Tibial nerve (tissue), 4 donors: ENCODE data around the gene TSPAN15. TPM values are rescaled to one million over a fixed set of nuclear protein-coding genes. Genes with fewer than 3 reads are reported as not detected.

Source experiments
- DNase-seq, 2 donors: peaks; one replicate each; pipeline ENCODE4 v3.0.0-alpha.2; 2019; ENCODE audit warnings: low spot score in 2 of 2
- H3K27ac ChIP-seq, 4 donors: fragments of 200-600 bp; sonication (generic) in 3 of 4; one replicate each; pipeline ENCODE4 v1.5.1; 2017 to 2019; ENCODE audit warnings: mild to moderate bottlenecking in 1 of 4
- H3K27me3 ChIP-seq, 2 donors: fragments of 200-600 bp; sonication (generic) in 1 of 2; one replicate each; pipeline versions ENCODE4 v1.5.1 to v1.6.0; 2017 to 2019
- H3K36me3 ChIP-seq, 3 donors: fragments of 200-600 bp; sonication (generic); one replicate each; pipeline ENCODE4 v1.5.1; 2018 to 2019
- H3K4me1 ChIP-seq, 4 donors: fragments of 200-600 bp; sonication (generic) in 3 of 4; one replicate each; pipeline ENCODE4 v1.5.1; 2017 to 2019
- H3K4me3 ChIP-seq, 4 donors: fragments of 200-600 bp; sonication (generic) in 3 of 4; one replicate each; pipeline ENCODE4 v1.5.1; 2017 to 2019; ENCODE audit warnings: mild to moderate bottlenecking in 1 of 4, moderate library complexity in 1 of 4
- H3K9me3 ChIP-seq, 4 donors: fragments of 200-600 bp; sonication (generic) in 3 of 4; one replicate each; pipeline ENCODE4 v1.5.1; 2017 to 2019
- EP300 ChIP-seq, 2 donors: sonication (generic); formaldehyde crosslinking; IDR thresholded peaks; one replicate each; pipeline ENCODE4 v1.6.1; 2017; ENCODE audit warnings: antibody characterized with exemption in 2 of 2, mild to moderate bottlenecking in 1 of 2
- POLR2A ChIP-seq, 2 donors: fragments of 450-650 bp; IDR thresholded peaks; one replicate each; pipeline ENCODE4 v1.6.1; 2017; ENCODE audit warnings: antibody characterized with exemption in 2 of 2, mild to moderate bottlenecking in 2 of 2, moderate library complexity in 2 of 2
- WGBS, 2 donors: methylation state at CpG; one replicate each; pipeline ENCODE4 v1.1.5; 2018; 5-methylcytosine and 5-hydroxymethylcytosine counted together
- total RNA-seq, 4 donors: library from RNA; depleted of rRNA; stranded (reverse); fragments of >200 nt; gene quantifications; one replicate each; pipeline ENCODE4 v1.1.0, GENCODE V29; 2016
- TF ChIP-seq, protein P1 (sequence below), 5 experiments: fragments of 200-600 bp in 3 of 5; fragments of 450-650 bp in 2 of 5; sonication (generic) in 3 of 5; IDR thresholded peaks; one replicate each; pipeline ENCODE4 v1.5.1; 2016 to 2019; ENCODE audit warnings: antibody characterized with exemption in 5 of 5, mild to moderate bottlenecking in 3 of 5, moderate library complexity in 2 of 5

Gene TSPAN15
- total RNA-seq, 4 donors from 2014 or later, result 46.9 to 117 (median 92.7) TPM

DNA sequence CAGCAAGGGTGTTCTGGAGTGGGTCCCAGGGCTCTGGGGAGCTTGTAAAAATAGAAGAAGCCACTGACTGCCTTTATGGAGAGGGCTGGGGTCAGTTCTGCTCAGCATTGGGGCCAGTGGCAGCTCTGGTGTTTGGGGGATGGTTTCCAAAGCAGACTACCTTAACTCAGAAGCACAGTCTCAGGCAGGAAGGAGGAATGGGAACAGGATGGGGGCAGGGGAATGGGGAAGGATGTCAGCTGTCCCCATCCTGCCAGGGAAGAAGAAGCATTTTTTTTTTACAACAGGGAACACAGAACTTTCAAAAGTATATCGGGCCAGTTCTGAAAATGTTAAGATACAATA is 28.8 kb downstream of the TSPAN15 start:
- peaks cover 0 to 95% (median 55%) of the 10 kb centered on the region in 4 donors for H3K4me1 ChIP-seq
- peak overlapping the region; percentile 55 to 89 (median 67) for H3K27ac ChIP-seq
- DNase-seq, result no peak

DNA sequence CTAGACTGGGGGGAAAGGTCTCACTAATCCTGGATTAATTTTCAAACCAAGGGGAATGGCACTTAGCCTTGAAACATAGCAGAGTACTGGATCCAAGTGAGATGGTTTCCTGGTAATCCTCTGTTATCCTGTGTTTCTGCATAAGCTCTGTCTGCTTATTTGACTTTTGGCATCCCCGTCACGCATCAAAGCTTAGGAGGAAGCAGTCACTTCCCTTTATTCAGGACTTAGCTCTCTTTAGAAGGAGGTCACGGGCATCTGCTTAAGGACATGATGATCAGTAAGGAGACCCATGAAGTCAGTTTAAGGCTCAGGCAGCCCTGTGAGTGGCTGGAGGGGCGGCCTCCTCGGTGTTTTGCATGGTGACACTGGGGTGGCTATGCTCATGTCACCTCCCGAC is 30.0 kb downstream of the TSPAN15 start:
- TF ChIP-seq EP300 (IDR thresholded peaks at IDR 0.05), result peak in 1 of 2 donors; percentile 57
- TF ChIP-seq, protein P1, sequence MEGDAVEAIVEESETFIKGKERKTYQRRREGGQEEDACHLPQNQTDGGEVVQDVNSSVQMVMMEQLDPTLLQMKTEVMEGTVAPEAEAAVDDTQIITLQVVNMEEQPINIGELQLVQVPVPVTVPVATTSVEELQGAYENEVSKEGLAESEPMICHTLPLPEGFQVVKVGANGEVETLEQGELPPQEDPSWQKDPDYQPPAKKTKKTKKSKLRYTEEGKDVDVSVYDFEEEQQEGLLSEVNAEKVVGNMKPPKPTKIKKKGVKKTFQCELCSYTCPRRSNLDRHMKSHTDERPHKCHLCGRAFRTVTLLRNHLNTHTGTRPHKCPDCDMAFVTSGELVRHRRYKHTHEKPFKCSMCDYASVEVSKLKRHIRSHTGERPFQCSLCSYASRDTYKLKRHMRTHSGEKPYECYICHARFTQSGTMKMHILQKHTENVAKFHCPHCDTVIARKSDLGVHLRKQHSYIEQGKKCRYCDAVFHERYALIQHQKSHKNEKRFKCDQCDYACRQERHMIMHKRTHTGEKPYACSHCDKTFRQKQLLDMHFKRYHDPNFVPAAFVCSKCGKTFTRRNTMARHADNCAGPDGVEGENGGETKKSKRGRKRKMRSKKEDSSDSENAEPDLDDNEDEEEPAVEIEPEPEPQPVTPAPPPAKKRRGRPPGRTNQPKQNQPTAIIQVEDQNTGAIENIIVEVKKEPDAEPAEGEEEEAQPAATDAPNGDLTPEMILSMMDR (IDR thresholded peaks at IDR 0.05), result no peak
- peak overlapping the region in 3 of 4 donors; percentile 55 to 89 (median 72) for H3K27ac ChIP-seq
- H3K4me1 ChIP-seq, result peaks cover 0 to 96% (median 47%) of the 10 kb centered on the region in 4 donors
- no peaks in the 10 kb centered on the region for H3K36me3 ChIP-seq
- WGBS, 2 donors, result 76 to 84% methylated on average over 6 of the region's 6 CpGs
- DNase-seq, result no peak
- H3K9me3 ChIP-seq, result no peaks in the 10 kb centered on the region
- no peak overlapping the region for H3K4me3 ChIP-seq
- no peaks in the 10 kb centered on the region for H3K27me3 ChIP-seq

More for the DNA sequence above, 28.8 kb downstream of the TSPAN15 start:
- 29 to 42% methylated on average over 1 of the region's 1 CpG for whole genome bisulfite sequencing, 2 donors
- Histone ChIP-seq H3K9me3 (no peaks in the 10 kb centered on the region), H3K4me3 (no peak overlapping the region), H3K36me3 (no peaks in the 10 kb centered on the region), H3K27me3 (no peaks in the 10 kb centered on the region)
- TF ChIP-seq POLR2A (IDR thresholded peaks at IDR 0.05) (no peak), EP300 (IDR thresholded peaks at IDR 0.05) (peak in 1 of 2 donors; percentile 49)

DNA sequence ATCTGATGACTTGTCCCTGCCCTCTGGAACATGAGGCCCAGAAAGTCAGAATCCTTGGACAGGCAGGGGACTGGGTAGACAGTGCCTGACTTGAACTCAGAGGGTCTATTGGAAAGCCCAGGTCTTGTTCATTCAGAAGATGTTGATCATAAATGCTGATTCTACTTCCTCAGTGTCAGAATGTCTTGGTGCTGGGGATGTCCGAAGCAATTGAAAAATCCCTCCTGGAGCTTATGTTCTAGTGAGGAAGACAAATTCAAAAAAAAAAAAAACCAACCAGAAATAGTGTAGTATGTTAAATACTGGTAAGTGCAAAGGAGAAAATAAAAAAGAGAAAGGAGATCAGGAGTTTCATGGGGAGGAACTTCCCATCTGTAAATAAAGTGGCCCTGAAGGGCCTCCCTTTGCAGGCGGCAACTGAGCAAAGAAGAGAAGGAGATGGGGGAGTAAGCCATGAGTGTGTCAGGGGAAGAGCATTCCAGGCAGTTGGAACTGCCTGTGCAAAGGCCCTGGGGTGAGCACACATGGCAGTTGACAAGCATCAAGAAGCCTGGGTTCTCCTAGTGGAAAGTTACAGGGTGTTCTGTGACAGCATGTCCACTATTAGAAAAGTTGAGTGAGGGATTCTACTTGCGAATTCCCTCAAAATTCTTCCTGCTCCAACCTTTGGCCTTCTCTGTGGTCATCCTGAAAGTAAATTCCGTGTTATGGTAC is 30.7 kb downstream of the TSPAN15 start:
- Histone ChIP-seq H3K27ac (peak overlapping the region in 3 of 4 donors; percentile 55 to 89 (median 72)), H3K4me3 (no peak overlapping the region), H3K36me3 (no peaks in the 10 kb centered on the region), H3K9me3 (no peaks in the 10 kb centered on the region), H3K27me3 (no peaks in the 10 kb centered on the region), H3K4me1 (peaks cover 0 to 99% (median 54%) of the 10 kb centered on the region in 4 donors)
- WGBS, 2 donors, result 85 to 87% methylated on average over 4 of the region's 4 CpGs
- DNase-seq, result no peak
- TF ChIP-seq, protein P1 (IDR thresholded peaks at IDR 0.05), result no peak
- TF ChIP-seq POLR2A (IDR thresholded peaks at IDR 0.05), result no peak
- no peak for TF ChIP-seq EP300 (IDR thresholded peaks at IDR 0.05)

DNA sequence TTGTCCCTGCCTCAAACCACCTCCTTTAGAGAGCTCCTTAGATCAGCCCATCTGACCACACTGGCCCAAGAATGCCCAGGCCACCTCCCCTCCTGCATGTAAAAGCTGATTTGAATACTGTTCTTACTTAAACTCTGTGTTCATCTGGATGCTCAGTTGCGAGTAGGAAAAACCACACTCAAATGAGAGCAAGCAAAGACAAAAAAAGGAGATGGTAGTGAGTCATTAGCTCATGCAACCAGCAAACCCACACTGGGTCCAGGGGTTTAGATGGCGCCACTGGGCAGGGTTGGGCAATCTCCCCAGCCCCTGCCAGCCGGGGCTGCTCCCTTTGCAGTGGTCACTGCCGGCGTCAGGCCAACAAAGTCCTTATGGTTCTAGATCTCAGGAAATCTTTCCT is 32.7 kb downstream of the TSPAN15 start:
- TF ChIP-seq EP300 (IDR thresholded peaks at IDR 0.05) (no peak), POLR2A (IDR thresholded peaks at IDR 0.05) (no peak)
- TF ChIP-seq, protein P1 (IDR thresholded peaks at IDR 0.05), result no peak
- WGBS, 2 donors, result 46 to 58% methylated on average over 5 of the region's 5 CpGs
- Histone ChIP-seq H3K9me3 (peaks cover 0 to 11% (median 0%) of the 10 kb centered on the region in 4 donors), H3K4me1 (peaks cover 0 to 85% (median 45%) of the 10 kb centered on the region in 4 donors), H3K27me3 (no peaks in the 10 kb centered on the region), H3K27ac (peak overlapping the region in 3 of 4 donors; percentile 57 to 89 (median 72)), H3K36me3 (peaks cover 0 to 8% (median 0%) of the 10 kb centered on the region in 3 donors), H3K4me3 (no peak overlapping the region)
- DNase-seq, result no peak

DNA sequence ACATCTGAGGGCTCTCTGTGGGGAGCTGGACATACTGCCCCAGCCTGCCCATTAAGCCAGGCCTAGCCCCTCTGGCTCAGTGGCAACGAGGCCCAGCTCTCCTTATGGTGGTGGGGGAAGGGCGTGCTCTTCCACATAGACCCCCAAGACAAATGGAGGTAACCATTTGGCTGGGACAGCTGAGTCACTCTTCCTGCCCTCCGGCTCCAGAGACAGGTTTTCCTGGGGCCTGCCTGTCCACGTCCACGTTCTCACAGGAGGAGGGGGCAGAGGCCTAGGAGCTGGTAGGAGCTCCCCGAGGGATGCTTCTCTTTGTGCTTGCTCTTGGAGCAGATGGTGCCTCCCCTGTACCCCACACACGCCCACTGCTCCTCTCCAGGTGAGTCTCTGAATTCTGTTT is 33.5 kb downstream of the TSPAN15 start:
- Histone ChIP-seq H3K4me3 (no peak overlapping the region), H3K9me3 (peaks cover 0 to 19% (median 0%) of the 10 kb centered on the region in 4 donors), H3K36me3 (peaks cover 0 to 13% (median 0%) of the 10 kb centered on the region in 3 donors), H3K4me1 (peaks cover 0 to 77% (median 37%) of the 10 kb centered on the region in 4 donors), H3K27ac (peak overlapping the region in 3 of 4 donors; percentile 57 to 89 (median 72)), H3K27me3 (no peaks in the 10 kb centered on the region)
- DNase-seq, result no peak
- 80 to 94% methylated on average over 7 of the region's 7 CpGs for WGBS, 2 donors
- TF ChIP-seq EP300 (IDR thresholded peaks at IDR 0.05), result no peak
- no peak for TF ChIP-seq POLR2A (IDR thresholded peaks at IDR 0.05)
- TF ChIP-seq, protein P1 (IDR thresholded peaks at IDR 0.05), result no peak
